ENCODE results near the gene A2M.
"Not testable (repeated sequence)": the region's sequence is repeated elsewhere in the genome, so short reads cannot be mapped to it uniquely, and the experiment has no call there.

The A2M gene

GRCh38 chr12:9143929-9144729, 28.4 kb upstream of the A2M start:
- no peak for TF ChIP-seq CTCF (IDR thresholded peaks at IDR 0.05; ENCODE audit: extremely low read depth, missing control alignments)

GRCh38 chr12:9143137-9143536, 27.4 kb upstream of the A2M start:
- TF ChIP-seq CTCF (IDR thresholded peaks at IDR 0.05; ENCODE audit: extremely low read depth, missing control alignments): no peak
- no peak for DNase-seq (ENCODE audit: low spot score)

More at GRCh38 chr12:9143929-9144729, 28.4 kb upstream of the A2M start:
- no peak for DNase-seq (ENCODE audit: low spot score)

GRCh38 chr12:9139588-9140290, 24.0 kb upstream of the A2M start:
- DNase-seq (ENCODE audit: low spot score): not testable (repeated sequence)

GRCh38 chr12:9135903-9136310, 20.2 kb upstream of the A2M start:
- no peak for TF ChIP-seq CTCF (IDR thresholded peaks at IDR 0.05; ENCODE audit: extremely low read depth, missing control alignments)
- DNase-seq (ENCODE audit: low spot score): no peak

GRCh38 chr12:9134981-9135628, 19.4 kb upstream of the A2M start:
- peak; percentile 25 for DNase-seq (ENCODE audit: low spot score)
- TF ChIP-seq CTCF (IDR thresholded peaks at IDR 0.05; ENCODE audit: extremely low read depth, missing control alignments): peak; percentile 16

- TF ChIP-seq CTCF (IDR thresholded peaks at IDR 0.05; ENCODE audit: extremely low read depth, missing control alignments): no peak
- DNase-seq (ENCODE audit: low spot score): no peak
Observed at GRCh38 chr12:9133216-9133916, 17.6 kb upstream of the A2M start.

- no peak for TF ChIP-seq CTCF (IDR thresholded peaks at IDR 0.05; ENCODE audit: extremely low read depth, missing control alignments)
- no peak for DNase-seq (ENCODE audit: low spot score)
Observed at GRCh38 chr12:9132008-9132535, 16.4 kb upstream of the A2M start.

Data from GM20000 (cell line).